OCI-LY1 (cell line): ENCODE results near the gene TMEM45A.

ENCODE experiments used
- H2AFZ ChIP-seq: fragments of 200-600 bp; sonication (generic), shearing (Covaris generic); 2 replicates; pipeline ENCODE4 v1.6.0; 2014; ENCODE audit warnings: antibody characterized with exemption, mild to moderate bottlenecking, low read length
- H3F3A ChIP-seq: fragments of 200-600 bp; sonication (generic), shearing (Covaris generic); 2 replicates; pipeline ENCODE4 v1.6.0; 2014; ENCODE audit warnings: mild to moderate bottlenecking, antibody characterized with exemption, low read length, moderate library complexity; ENCODE audit not compliant: insufficient read depth
- H3K27ac ChIP-seq: fragments of 200-600 bp; sonication (generic); 2 replicates; pipeline ENCODE4 v1.5.1; 2014; ENCODE audit warnings: low read length, mixed run types, mild to moderate bottlenecking, low read depth; ENCODE audit not compliant: poor library complexity, severe bottlenecking
- H3K27me3 ChIP-seq: fragments of 200-600 bp; sonication (generic); 2 replicates; pipeline ENCODE4 v1.6.0; 2014; ENCODE audit warnings: antibody characterized with exemption, mild to moderate bottlenecking, low read length, moderate library complexity; ENCODE audit not compliant: insufficient read depth
- H3K36me3 ChIP-seq: fragments of 200-600 bp; sonication (generic); 2 replicates; pipeline ENCODE4 v1.6.1; 2014; ENCODE audit warnings: mild to moderate bottlenecking, antibody characterized with exemption, low read length, moderate library complexity, mixed read lengths; ENCODE audit not compliant: insufficient read depth
- H3K4me1 ChIP-seq: fragments of 200-600 bp; sonication (generic); 2 replicates; pipeline ENCODE4 v1.5.1; 2014; ENCODE audit warnings: mild to moderate bottlenecking, low read length, moderate library complexity; ENCODE audit not compliant: insufficient read depth, severe bottlenecking
- H3K4me2 ChIP-seq: fragments of 200-600 bp; sonication (generic), shearing (Covaris generic); 2 replicates; pipeline ENCODE4 v1.6.1; 2014; ENCODE audit warnings: low read length
- H3K4me3 ChIP-seq: fragments of 200-600 bp; sonication (generic); 2 replicates; pipeline ENCODE4 v1.5.1; 2014; ENCODE audit warnings: low read length, low read depth, mild to moderate bottlenecking, mixed read lengths; ENCODE audit not compliant: poor library complexity, severe bottlenecking
- H3K79me2 ChIP-seq: fragments of 200-600 bp; shearing (Covaris generic); 2 replicates; pipeline ENCODE4 v1.6.1; 2016; ENCODE audit warnings: mixed run types, low read length, mixed read lengths; ENCODE audit not compliant: insufficient read depth
- H3K9ac ChIP-seq: fragments of 200-600 bp; sonication (generic), shearing (Covaris generic); 2 replicates; pipeline ENCODE4 v1.6.1; 2014; ENCODE audit warnings: mild to moderate bottlenecking, low read length, mixed read lengths
- H3K9me2 ChIP-seq: fragments of 200-600 bp; sonication (generic), shearing (Covaris generic); 2 replicates; pipeline ENCODE4 v1.6.1; 2014; ENCODE audit warnings: low read depth, mild to moderate bottlenecking, low read length, mixed read lengths
- H3K9me3 ChIP-seq: fragments of 200-600 bp; shearing (Covaris generic); 2 replicates; pipeline ENCODE4 v1.6.1; 2014; ENCODE audit warnings: low read length, mixed read lengths
- H4K20me1 ChIP-seq: fragments of 200-600 bp; sonication (generic), shearing (Covaris generic); 2 replicates; pipeline ENCODE4 v1.6.0; 2016; ENCODE audit warnings: mild to moderate bottlenecking, low read length; ENCODE audit not compliant: insufficient read depth
- CTCF ChIP-seq: fragments of 200-600 bp; sonication (generic), shearing (Covaris generic); IDR thresholded peaks from 2 replicates; pipeline ENCODE4 v1.5.1; 2017; ENCODE audit warnings: mild to moderate bottlenecking, antibody characterized with exemption, low read length, moderate library complexity, mixed read lengths
- EZH2 ChIP-seq: fragments of 200-600 bp; sonication (generic), shearing (Covaris generic); IDR thresholded peaks from 2 replicates; pipeline ENCODE4 v1.8.0; 2017; ENCODE audit warnings: borderline replicate concordance, mixed run types, mild to moderate bottlenecking, antibody characterized with exemption, low read length, moderate library complexity, mixed read lengths

TMEM45A gene

DNA sequence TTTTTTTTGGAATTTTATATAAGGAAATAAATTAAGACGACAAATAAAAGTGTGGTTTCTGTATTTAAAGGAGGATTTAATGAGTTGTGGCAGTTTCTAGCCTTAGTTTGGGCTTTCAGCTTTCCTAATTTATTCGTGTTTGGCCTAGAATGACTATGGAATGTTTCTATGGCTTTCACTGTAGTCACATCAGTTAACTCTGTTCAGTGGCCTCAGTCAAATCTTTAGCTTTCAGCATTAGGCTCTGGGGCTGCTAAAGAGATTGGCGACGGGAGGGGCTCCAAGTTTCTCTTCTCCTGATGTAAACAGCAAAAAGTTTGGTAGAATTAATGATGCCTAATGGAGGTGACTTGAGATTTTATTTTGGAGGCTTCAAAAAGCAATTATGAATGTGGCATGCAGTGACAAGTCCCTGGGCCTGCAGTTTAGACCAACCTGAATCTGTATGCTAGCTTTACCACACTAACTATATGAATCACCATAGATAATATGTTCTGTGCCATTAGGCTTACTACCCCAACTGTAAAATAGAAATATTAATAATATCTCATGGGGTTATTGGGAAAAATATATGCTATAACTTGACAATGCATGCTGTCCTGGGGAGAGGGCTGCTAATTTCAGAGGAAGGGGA lies 69.9 kb downstream of the TMEM45A start:
- H3K27ac ChIP-seq, result no peak overlapping the region
- no peaks in the 10 kb centered on the region for H3K36me3 ChIP-seq

GRCh38 chr3:100563228-100563627 lies 70.8 kb downstream of the TMEM45A start:
- no peak overlapping the region for H3K4me2 ChIP-seq
- no peaks in the 10 kb centered on the region for H3K27me3 ChIP-seq
- H3K36me3 ChIP-seq, result no peaks in the 10 kb centered on the region
- H3K4me3 ChIP-seq, result no peak overlapping the region
- no peak overlapping the region for H2AFZ ChIP-seq
- H3K9me3 ChIP-seq, result no peaks in the 10 kb centered on the region
- no peaks in the 10 kb centered on the region for H3K79me2 ChIP-seq
- H4K20me1 ChIP-seq, result no peaks in the 10 kb centered on the region
- TF ChIP-seq EZH2 (no peak), CTCF (no peak)
- H3K4me1 ChIP-seq, result no peaks in the 10 kb centered on the region
- H3F3A ChIP-seq, result no peaks in the 10 kb centered on the region
- no peaks in the 10 kb centered on the region for H3K9me2 ChIP-seq
- H3K9ac ChIP-seq, result no peak overlapping the region
- H3K27ac ChIP-seq, result no peak overlapping the region

More for the DNA sequence above, 69.9 kb downstream of the TMEM45A start:
- no peak for TF ChIP-seq CTCF
- TF ChIP-seq EZH2, result no peak
- Histone ChIP-seq H3K79me2 (no peaks in the 10 kb centered on the region), H3K9me2 (no peaks in the 10 kb centered on the region), H3K9ac (no peak overlapping the region), H4K20me1 (no peaks in the 10 kb centered on the region), H2AFZ (no peak overlapping the region), H3K9me3 (no peaks in the 10 kb centered on the region), H3K4me3 (no peak overlapping the region), H3F3A (no peaks in the 10 kb centered on the region), H3K27me3 (no peaks in the 10 kb centered on the region), H3K4me1 (no peaks in the 10 kb centered on the region), H3K4me2 (no peak overlapping the region)

DNA sequence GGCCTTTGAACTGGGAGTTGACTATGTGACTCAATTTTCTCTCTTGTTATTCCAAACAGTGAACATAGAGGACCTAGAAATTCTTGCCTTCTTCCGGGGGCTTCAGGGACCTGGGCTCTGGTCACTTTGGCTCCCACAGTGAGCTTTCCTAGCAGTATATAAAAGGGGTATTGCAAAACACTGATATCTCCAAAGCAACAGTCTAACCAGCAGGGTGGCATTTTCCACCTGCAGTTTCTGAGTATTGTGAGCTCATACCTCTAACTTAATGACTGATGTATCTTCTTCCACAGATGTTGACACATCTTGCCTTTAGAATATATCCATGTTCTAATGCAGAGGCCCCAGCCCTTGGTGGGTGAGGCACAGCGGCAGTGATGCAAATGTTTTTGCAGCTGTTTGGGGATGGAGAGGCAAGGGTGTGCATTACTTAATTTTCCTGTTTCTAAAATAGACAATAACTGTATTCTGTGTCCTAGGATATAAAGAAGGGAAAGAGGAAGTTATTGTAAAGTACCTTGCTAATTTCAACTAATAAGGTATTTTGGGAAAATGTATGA lies 71.3 kb downstream of the TMEM45A start:
- H3K9ac ChIP-seq, result no peak overlapping the region
- H3K27me3 ChIP-seq, result no peaks in the 10 kb centered on the region
- H3K9me3 ChIP-seq, result no peaks in the 10 kb centered on the region
- H3K4me2 ChIP-seq, result no peak overlapping the region
- H2AFZ ChIP-seq, result no peak overlapping the region
- H3K9me2 ChIP-seq, result no peaks in the 10 kb centered on the region
- no peaks in the 10 kb centered on the region for H4K20me1 ChIP-seq
- no peaks in the 10 kb centered on the region for H3K4me1 ChIP-seq
- H3K79me2 ChIP-seq, result no peaks in the 10 kb centered on the region
- no peak overlapping the region for H3K27ac ChIP-seq
- H3F3A ChIP-seq, result no peaks in the 10 kb centered on the region
- H3K36me3 ChIP-seq, result no peaks in the 10 kb centered on the region
- no peak overlapping the region for H3K4me3 ChIP-seq
- no peak for TF ChIP-seq CTCF
- no peak for TF ChIP-seq EZH2
